Osteoblast (primary cell): Measurements from ENCODE around the gene SMIM21. TPM values are rescaled to one million over a fixed set of nuclear protein-coding genes. Genes with fewer than 3 reads are reported as not detected.
A peak's percentile ranks its signal among the peaks of the same experiment; 100 is the strongest.

ENCODE experiments used
- DNase-seq: peaks from one replicate; pipeline ENCODE4 v3.0.0; 2011; ENCODE audit warnings: low spot score, mixed read lengths; ENCODE audit not compliant: insufficient read length; ENCODE audit errors: missing footprints
- H2AFZ ChIP-seq: 2 replicates; pipeline ENCODE4 v1.6.0; 2011; ENCODE audit warnings: mild to moderate bottlenecking, low read length
- H3K27ac ChIP-seq: 2 replicates; pipeline ENCODE4 v1.5.1; 2011; ENCODE audit warnings: mild to moderate bottlenecking, low read depth, low read length, moderate library complexity
- H3K27me3 ChIP-seq: 2 replicates; pipeline ENCODE4 v1.6.0; 2012; ENCODE audit warnings: mild to moderate bottlenecking, control low read depth, inconsistent platforms, low read length, moderate library complexity; ENCODE audit not compliant: insufficient read depth
- H3K36me3 ChIP-seq: 2 replicates; pipeline ENCODE4 v1.5.1; 2011; ENCODE audit warnings: mild to moderate bottlenecking, low read length, control low read depth, moderate library complexity; ENCODE audit not compliant: insufficient read depth
- H3K4me1 ChIP-seq: 2 replicates; pipeline ENCODE4 v1.5.1; 2011; ENCODE audit warnings: mild to moderate bottlenecking, low read length, control low read depth, moderate library complexity; ENCODE audit not compliant: insufficient read depth
- H3K4me2 ChIP-seq: 2 replicates; pipeline ENCODE4 v1.6.0; 2011; ENCODE audit warnings: mild to moderate bottlenecking, low read length; ENCODE audit not compliant: insufficient read depth
- H3K4me3 ChIP-seq: fragments of 200-600 bp; sonication (generic); 3 replicates; pipeline ENCODE4 v1.5.1; 2012; ENCODE audit warnings: mild to moderate bottlenecking, low read length, inconsistent platforms; ENCODE audit not compliant: insufficient read depth
- H3K79me2 ChIP-seq: 2 replicates; pipeline ENCODE4 v1.6.0; 2012; ENCODE audit warnings: mild to moderate bottlenecking, low read length, control low read depth, inconsistent platforms; ENCODE audit not compliant: insufficient read depth
- H3K9me3 ChIP-seq: 2 replicates; pipeline ENCODE4 v1.5.1; 2011; ENCODE audit warnings: low read depth, low read length, control low read depth
- H4K20me1 ChIP-seq: 2 replicates; pipeline ENCODE4 v1.6.0; 2012; ENCODE audit warnings: mild to moderate bottlenecking, low read length, control low read depth; ENCODE audit not compliant: insufficient read depth
- total RNA-seq: library from RNA; depleted of rRNA; stranded (reverse); fragments of >200 nt; gene quantifications from 2 replicates; pipeline ENCODE4 v1.2.3, GENCODE V29; 2012
- TF ChIP-seq, protein P1 (sequence below): IDR thresholded peaks from 2 replicates; pipeline ENCODE4 v1.5.1; 2011; ENCODE audit warnings: mild to moderate bottlenecking, low read depth, low read length, moderate library complexity; ENCODE audit errors: extremely low read depth

Gene SMIM21
- total RNA-seq, 1 donor = not detected

DNA sequence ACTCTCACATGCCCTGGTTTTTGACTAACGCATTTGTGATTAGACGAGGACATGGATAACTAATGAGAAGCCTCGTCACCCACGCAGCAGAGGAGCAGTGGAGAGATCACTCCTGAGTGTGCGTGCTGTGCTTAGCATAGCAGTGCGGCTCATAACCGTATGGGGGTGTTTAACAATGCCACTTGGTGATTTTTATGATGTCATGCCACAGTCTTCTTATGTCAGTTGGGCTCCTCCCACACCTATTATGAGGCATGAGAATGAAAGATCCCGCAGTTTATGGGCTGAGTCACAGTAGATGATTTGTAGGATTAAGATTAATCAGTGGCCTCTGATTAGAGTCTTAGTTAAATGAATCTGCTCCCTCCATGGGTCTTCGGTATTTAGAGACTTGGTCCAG, 2.5 kb upstream of the SMIM21 start:
- Histone ChIP-seq H3K4me3 (no peak overlapping the region), H3K4me1 (no peaks in the 10 kb centered on the region), H2AFZ (no peak overlapping the region), H4K20me1 (no peaks in the 10 kb centered on the region), H3K79me2 (no peaks in the 10 kb centered on the region), H3K27me3 (peaks cover 3% of the 10 kb centered on the region), H3K9me3 (no peaks in the 10 kb centered on the region), H3K36me3 (no peaks in the 10 kb centered on the region), H3K27ac (no peak overlapping the region), H3K4me2 (no peak overlapping the region)
- no peak for DNase-seq
- TF ChIP-seq, protein P1, sequence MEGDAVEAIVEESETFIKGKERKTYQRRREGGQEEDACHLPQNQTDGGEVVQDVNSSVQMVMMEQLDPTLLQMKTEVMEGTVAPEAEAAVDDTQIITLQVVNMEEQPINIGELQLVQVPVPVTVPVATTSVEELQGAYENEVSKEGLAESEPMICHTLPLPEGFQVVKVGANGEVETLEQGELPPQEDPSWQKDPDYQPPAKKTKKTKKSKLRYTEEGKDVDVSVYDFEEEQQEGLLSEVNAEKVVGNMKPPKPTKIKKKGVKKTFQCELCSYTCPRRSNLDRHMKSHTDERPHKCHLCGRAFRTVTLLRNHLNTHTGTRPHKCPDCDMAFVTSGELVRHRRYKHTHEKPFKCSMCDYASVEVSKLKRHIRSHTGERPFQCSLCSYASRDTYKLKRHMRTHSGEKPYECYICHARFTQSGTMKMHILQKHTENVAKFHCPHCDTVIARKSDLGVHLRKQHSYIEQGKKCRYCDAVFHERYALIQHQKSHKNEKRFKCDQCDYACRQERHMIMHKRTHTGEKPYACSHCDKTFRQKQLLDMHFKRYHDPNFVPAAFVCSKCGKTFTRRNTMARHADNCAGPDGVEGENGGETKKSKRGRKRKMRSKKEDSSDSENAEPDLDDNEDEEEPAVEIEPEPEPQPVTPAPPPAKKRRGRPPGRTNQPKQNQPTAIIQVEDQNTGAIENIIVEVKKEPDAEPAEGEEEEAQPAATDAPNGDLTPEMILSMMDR = no peak

DNA sequence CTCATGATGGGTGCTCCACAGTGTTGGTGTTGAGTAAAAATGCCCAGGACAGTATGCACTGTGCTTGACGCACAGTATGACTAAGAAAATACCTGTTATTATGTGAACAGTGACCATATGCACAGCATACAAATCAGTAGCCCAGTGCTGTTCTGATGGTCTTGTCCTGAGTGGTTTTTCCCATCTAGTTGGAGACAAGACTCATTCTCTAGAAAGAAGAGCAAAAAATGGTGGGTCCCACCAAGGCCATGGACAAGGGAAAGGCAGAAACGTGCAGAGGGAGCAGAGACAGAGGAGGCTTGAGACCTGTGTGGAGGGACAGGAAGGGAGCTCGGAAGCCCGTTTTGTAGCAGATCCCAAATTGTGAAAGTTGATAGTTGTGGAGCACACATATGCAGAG, 987 bp upstream of the SMIM21 start:
- H3K4me3 ChIP-seq = no peak overlapping the region
- TF ChIP-seq, protein P1 = no peak
- H3K4me2 ChIP-seq = no peak overlapping the region

DNA sequence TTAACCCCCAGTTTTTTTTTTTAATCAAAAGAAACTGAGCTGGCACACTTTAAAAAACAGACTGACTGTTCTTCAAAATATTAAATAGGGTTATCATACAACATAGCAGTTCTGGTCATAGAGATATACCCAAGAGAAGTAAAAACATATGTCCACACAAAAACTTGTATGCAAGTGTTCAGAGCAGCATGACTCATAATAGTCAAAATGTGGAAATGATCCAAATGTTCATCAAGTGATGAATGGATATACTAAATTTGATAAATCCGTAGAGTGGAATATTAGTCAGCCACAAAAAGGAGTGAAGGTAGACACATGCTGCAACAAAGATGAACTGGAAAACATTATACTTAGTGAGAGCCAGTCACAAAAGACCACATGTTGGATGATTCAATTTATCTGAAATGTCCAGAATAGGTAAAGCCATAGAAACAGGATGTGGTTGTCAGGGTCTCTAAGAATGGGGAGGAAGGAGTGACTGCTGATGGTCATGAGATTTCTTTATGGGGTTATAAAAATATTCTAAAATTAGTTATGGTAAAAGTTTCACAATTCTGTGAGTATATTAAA, 5.1 kb downstream of the SMIM21 start:
- Histone ChIP-seq H2AFZ (no peak overlapping the region), H3K36me3 (no peaks in the 10 kb centered on the region), H3K4me1 (no peaks in the 10 kb centered on the region), H3K79me2 (no peaks in the 10 kb centered on the region), H3K9me3 (no peaks in the 10 kb centered on the region), H3K27me3 (peaks cover 3% of the 10 kb centered on the region), H3K4me2 (no peak overlapping the region), H3K4me3 (no peak overlapping the region), H3K27ac (no peak overlapping the region), H4K20me1 (no peaks in the 10 kb centered on the region)
- no peak for DNase-seq
- TF ChIP-seq, protein P1 = no peak

More for the DNA sequence above, 987 bp upstream of the SMIM21 start:
- Histone ChIP-seq H3K27me3 (peaks cover 3% of the 10 kb centered on the region), H3K79me2 (no peaks in the 10 kb centered on the region), H4K20me1 (no peaks in the 10 kb centered on the region), H3K9me3 (no peaks in the 10 kb centered on the region), H3K36me3 (no peaks in the 10 kb centered on the region), H3K27ac (no peak overlapping the region), H2AFZ (no peak overlapping the region), H3K4me1 (no peaks in the 10 kb centered on the region)
- DNase-seq = no peak

DNA sequence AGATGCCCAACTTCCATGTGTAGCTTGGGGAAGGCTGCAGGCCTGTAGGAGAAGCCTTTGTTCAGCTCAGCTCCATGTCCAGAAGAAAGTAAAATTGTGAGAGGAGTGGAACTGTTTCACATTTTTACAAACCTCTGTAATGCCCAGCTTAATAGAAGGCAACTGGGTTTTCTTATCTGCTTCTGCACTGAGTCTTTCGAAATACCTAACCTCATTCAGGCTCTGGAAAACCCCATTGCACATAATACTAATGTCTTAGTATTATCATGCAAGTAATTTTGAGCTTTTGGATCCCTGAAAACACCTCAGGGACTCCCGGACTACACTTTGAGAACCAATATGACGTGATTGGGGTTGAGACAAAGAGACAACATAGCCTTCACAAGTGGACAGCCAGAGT, 5.8 kb downstream of the SMIM21 start:
- Histone ChIP-seq H3K27me3 (peaks cover 3% of the 10 kb centered on the region), H3K79me2 (no peaks in the 10 kb centered on the region), H3K4me2 (no peak overlapping the region), H2AFZ (peak overlapping the region; percentile 16), H4K20me1 (no peaks in the 10 kb centered on the region), H3K27ac (no peak overlapping the region), H3K9me3 (no peaks in the 10 kb centered on the region), H3K4me3 (no peak overlapping the region), H3K4me1 (no peaks in the 10 kb centered on the region), H3K36me3 (no peaks in the 10 kb centered on the region)
- no peak for DNase-seq
- TF ChIP-seq, protein P1 = no peak
